Upper lobe of left lung (tissue), 4 donors: ENCODE data around the gene ERI3.

Source experiments
- CTCF ChIP-seq, 6 experiments: fragments of 450-650 bp in 4 of 6; fragments of 200-600 bp in 2 of 6; sonication (generic) in 2 of 6; IDR thresholded peaks; one replicate each; pipeline ENCODE4 v1.5.1; 2016 to 2019; ENCODE audit warnings: antibody characterized with exemption in 6 of 6
- POLR2AphosphoS5 ChIP-seq, 2 donors: sonication (generic); formaldehyde crosslinking; IDR thresholded peaks; one replicate each; pipeline ENCODE4 v1.5.1; 2017; ENCODE audit warnings: antibody characterized with exemption in 2 of 2

- TF ChIP-seq CTCF (IDR thresholded peaks at IDR 0.05) (no peak), POLR2AphosphoS5 (IDR thresholded peaks at IDR 0.05) (no peak)
Measured at GRCh38 chr1:44225761-44226160, 129.3 kb downstream of the ERI3 start.
